Mesenchymal stem cell (in vitro differentiated cells and primary cell): ENCODE measurements around the gene TRIM43.

Source experiments
- DNase-seq: peaks from one replicate; pipeline ENCODE4 v3.0.0-alpha.2; 2013
- H2AFZ ChIP-seq: one replicate; pipeline ENCODE4 v1.6.1; 2013; ENCODE audit warnings: low read depth, mild to moderate bottlenecking, control low read depth, inconsistent platforms, low read length, moderate library complexity
- H2AK5ac ChIP-seq: 2 replicates; pipeline ENCODE4 v1.6.1; 2013; ENCODE audit warnings: low read length, moderate library complexity, mild to moderate bottlenecking, inconsistent platforms; ENCODE audit not compliant: severe bottlenecking
- H2BK120ac ChIP-seq: one replicate; pipeline ENCODE4 v1.6.1; 2013; ENCODE audit warnings: low read depth, mild to moderate bottlenecking, inconsistent platforms, low read length, moderate library complexity
- H2BK12ac ChIP-seq, 2 experiments: one replicate each; pipeline ENCODE4 v1.6.1; 2013; ENCODE audit warnings: inconsistent platforms in 2 of 2, low read length in 2 of 2, mild to moderate bottlenecking in 2 of 2, moderate library complexity in 2 of 2, control low read depth in 1 of 2
- H2BK15ac ChIP-seq: one replicate; pipeline ENCODE4 v1.6.1; 2013; ENCODE audit warnings: mild to moderate bottlenecking, low read depth, inconsistent platforms; ENCODE audit not compliant: poor library complexity, severe bottlenecking
- H2BK5ac ChIP-seq: 2 replicates; pipeline ENCODE4 v1.6.1; 2013; ENCODE audit warnings: low read depth, mild to moderate bottlenecking, low read length, control low read depth, inconsistent platforms; ENCODE audit not compliant: poor library complexity, severe bottlenecking
- H3K14ac ChIP-seq, 2 experiments: one replicate each; pipeline ENCODE4 v1.6.1; 2013; ENCODE audit warnings: inconsistent platforms in 2 of 2, low read length in 2 of 2, control low read depth in 1 of 2, mild to moderate bottlenecking in 1 of 2, moderate library complexity in 1 of 2
- H3K18ac ChIP-seq, 2 experiments: one replicate each; pipeline ENCODE4 v1.6.1; 2013; ENCODE audit warnings: inconsistent platforms in 2 of 2, low read length in 2 of 2, control low read depth in 1 of 2, low read depth in 1 of 2, mild to moderate bottlenecking in 1 of 2
- H3K23ac ChIP-seq, 2 experiments: one replicate each; pipeline ENCODE4 v1.6.1; 2013; ENCODE audit warnings: inconsistent platforms in 2 of 2, low read length in 2 of 2, mild to moderate bottlenecking in 2 of 2, moderate library complexity in 2 of 2, control low read depth in 1 of 2
- H3K27ac ChIP-seq: 2 replicates; pipeline ENCODE4 v1.5.1; 2013; ENCODE audit warnings: mild to moderate bottlenecking, moderate library complexity, low read length, control low read depth, inconsistent platforms; ENCODE audit not compliant: poor library complexity, severe bottlenecking
- H3K27me3 ChIP-seq, 2 experiments: 2 replicates each; pipeline versions ENCODE4 v1.6.1 to v1.7.0; 2013; ENCODE audit warnings: low read length in 2 of 2, mild to moderate bottlenecking in 2 of 2, moderate library complexity in 2 of 2, control low read depth in 1 of 2, inconsistent platforms in 1 of 2; ENCODE audit not compliant: control insufficient read depth in 1 of 2, insufficient read depth in 1 of 2
- H3K36me3 ChIP-seq, 2 experiments: 2 replicates each; pipeline versions ENCODE4 v1.6.1 to v1.7.0; 2013; ENCODE audit warnings: low read length in 2 of 2, control low read depth in 1 of 2, inconsistent platforms in 1 of 2, low read depth in 1 of 2, mild to moderate bottlenecking in 1 of 2; ENCODE audit not compliant: insufficient read depth in 2 of 2, control insufficient read depth in 1 of 2
- H3K4ac ChIP-seq, 2 experiments: one replicate each; pipeline ENCODE4 v1.6.1; 2013; ENCODE audit warnings: inconsistent platforms in 2 of 2, low read length in 2 of 2, mild to moderate bottlenecking in 2 of 2, moderate library complexity in 2 of 2, control low read depth in 1 of 2, low read depth in 1 of 2
- H3K4me1 ChIP-seq: 2 replicates; pipeline ENCODE4 v1.6.1; 2013; ENCODE audit warnings: low read depth, low read length, control low read depth; ENCODE audit not compliant: control insufficient read depth, insufficient read depth
- H3K4me2 ChIP-seq: 2 replicates; pipeline ENCODE4 v1.6.1; 2013; ENCODE audit warnings: low read length, mild to moderate bottlenecking, inconsistent platforms; ENCODE audit not compliant: poor library complexity, severe bottlenecking
- H3K4me3 ChIP-seq, 2 experiments: 2 replicates each; pipeline versions ENCODE4 v1.5.1 to v1.7.0; 2013; ENCODE audit warnings: low read length in 2 of 2, mild to moderate bottlenecking in 2 of 2, control low read depth in 1 of 2, low read depth in 1 of 2; ENCODE audit not compliant: insufficient read depth in 1 of 2
- H3K79me1 ChIP-seq: replicated peaks from 2 replicates; pipeline ENCODE4 v1.6.1; 2013; ENCODE audit warnings: mild to moderate bottlenecking, control low read depth, low read length, inconsistent platforms; ENCODE audit not compliant: poor library complexity, severe bottlenecking
- H3K9ac ChIP-seq: 2 replicates; pipeline ENCODE4 v1.7.0; 2013; ENCODE audit warnings: mild to moderate bottlenecking, low read length, moderate library complexity
- H3K9me3 ChIP-seq: 2 replicates; pipeline ENCODE4 v1.7.0; 2013; ENCODE audit warnings: mild to moderate bottlenecking, low read length; ENCODE audit not compliant: control insufficient read depth
- H4K8ac ChIP-seq: one replicate; pipeline ENCODE4 v1.6.1; 2013; ENCODE audit warnings: inconsistent platforms, mild to moderate bottlenecking, low read length, moderate library complexity
- H4K91ac ChIP-seq: one replicate; pipeline ENCODE4 v1.6.1; 2013; ENCODE audit warnings: mild to moderate bottlenecking, low read length, inconsistent platforms
- WGBS: methylation state at CpG from one replicate; pipeline ENCODE4 v1.1.7; 2013; ENCODE audit warnings: mixed read lengths; 5-methylcytosine and 5-hydroxymethylcytosine counted together

The TRIM43 gene

GRCh38 chr2:95573866-95574265 lies 17.9 kb upstream of the TRIM43 start:
- no peak overlapping the region for H2BK5ac ChIP-seq
- H3K27ac ChIP-seq = no peak overlapping the region
- no peaks in the 10 kb centered on the region for H3K36me3 ChIP-seq
- H3K4me1 ChIP-seq = no peaks in the 10 kb centered on the region
- H4K8ac ChIP-seq = no peak overlapping the region
- H3K4me3 ChIP-seq = no peak overlapping the region
- H2BK15ac ChIP-seq = no peak overlapping the region
- no peak overlapping the region for H3K9ac ChIP-seq
- H2AFZ ChIP-seq = no peak overlapping the region
- H2AK5ac ChIP-seq = no peak overlapping the region
- DNase-seq = no peak
- H4K91ac ChIP-seq = no peak overlapping the region
- H3K4ac ChIP-seq = no peak overlapping the region
- no peak overlapping the region for H3K14ac ChIP-seq
- H3K79me1 ChIP-seq = no peaks in the 10 kb centered on the region
- H3K27me3 ChIP-seq = peaks cover 0 to 1% of the 10 kb centered on the region in 2 experiments
- 48% methylated on average over 2 of the region's 2 CpGs for WGBS
- no peak overlapping the region for H2BK12ac ChIP-seq
- no peak overlapping the region for H3K4me2 ChIP-seq
- H3K23ac ChIP-seq = no peak overlapping the region
- no peak overlapping the region for H2BK120ac ChIP-seq
- no peaks in the 10 kb centered on the region for H3K9me3 ChIP-seq
- H3K18ac ChIP-seq = no peak overlapping the region

- Histone ChIP-seq H3K9me3 (no peaks in the 10 kb centered on the region), H3K23ac (no peak overlapping the region), H3K4me3 (no peak overlapping the region), H3K18ac (no peak overlapping the region), H3K4me1 (peaks cover 1% of the 10 kb centered on the region), H2BK15ac (no peak overlapping the region), H4K8ac (no peak overlapping the region), H3K9ac (no peak overlapping the region), H3K79me1 (no peaks in the 10 kb centered on the region), H2AK5ac (no peak overlapping the region), H2AFZ (no peak overlapping the region), H3K4ac (no peak overlapping the region), H3K4me2 (no peak overlapping the region), H2BK12ac (no peak overlapping the region), H3K27ac (no peak overlapping the region), H3K36me3 (no peaks in the 10 kb centered on the region), H4K91ac (no peak overlapping the region), H3K14ac (no peak overlapping the region), H2BK120ac (no peak overlapping the region), H3K27me3 (no peaks in the 10 kb centered on the region), H2BK5ac (no peak overlapping the region)
- 72% methylated on average over 4 of the region's 4 CpGs for WGBS
- DNase-seq = no peak
These were observed 17.3 kb upstream of the TRIM43 start for GRCh38 chr2:95574506-95574905.

- Histone ChIP-seq H3K9ac (no peak overlapping the region), H2BK12ac (no peak overlapping the region), H3K4ac (no peak overlapping the region), H4K8ac (no peak overlapping the region), H3K79me1 (no peaks in the 10 kb centered on the region), H3K36me3 (no peaks in the 10 kb centered on the region), H3K23ac (no peak overlapping the region), H3K18ac (no peak overlapping the region), H3K27me3 (no peaks in the 10 kb centered on the region), H2BK120ac (no peak overlapping the region), H2AFZ (no peak overlapping the region), H3K4me3 (no peak overlapping the region), H2BK5ac (no peak overlapping the region), H3K27ac (no peak overlapping the region), H2AK5ac (no peak overlapping the region), H2BK15ac (no peak overlapping the region), H4K91ac (no peak overlapping the region), H3K4me1 (peaks cover 1% of the 10 kb centered on the region), H3K9me3 (no peaks in the 10 kb centered on the region), H3K4me2 (no peak overlapping the region), H3K14ac (no peak overlapping the region)
- no peak for DNase-seq
These were observed 15.9 kb upstream of the TRIM43 start for GRCh38 chr2:95575857-95576256.

- H3K4me3 ChIP-seq = no peak overlapping the region
- no peak overlapping the region for H3K14ac ChIP-seq
These were observed 13.3 kb upstream of the TRIM43 start for GRCh38 chr2:95578539-95578938.

More at GRCh38 chr2:95578539-95578938, 13.3 kb upstream of the TRIM43 start:
- WGBS = 38% methylated on average over 1 of the region's 1 CpG
- H3K18ac ChIP-seq = no peak overlapping the region
- H4K91ac ChIP-seq = no peak overlapping the region
- H3K27me3 ChIP-seq = no peaks in the 10 kb centered on the region
- H3K27ac ChIP-seq = no peak overlapping the region
- no peaks in the 10 kb centered on the region for H3K79me1 ChIP-seq
- no peak overlapping the region for H3K23ac ChIP-seq
- H2BK120ac ChIP-seq = no peak overlapping the region
- no peak overlapping the region for H4K8ac ChIP-seq
- H3K4me2 ChIP-seq = no peak overlapping the region
- no peak overlapping the region for H2AK5ac ChIP-seq
- no peak overlapping the region for H2BK5ac ChIP-seq
- H3K4ac ChIP-seq = no peak overlapping the region
- no peaks in the 10 kb centered on the region for H3K9me3 ChIP-seq
- H3K4me1 ChIP-seq = peaks cover 1% of the 10 kb centered on the region
- H2BK12ac ChIP-seq = no peak overlapping the region
- H2AFZ ChIP-seq = no peak overlapping the region
- no peak overlapping the region for H3K9ac ChIP-seq
- H2BK15ac ChIP-seq = no peak overlapping the region
- no peaks in the 10 kb centered on the region for H3K36me3 ChIP-seq
- no peak for DNase-seq
